IgD-negative memory B cell (primary cell): ENCODE measurements around the gene ADAMTSL1. TPM values are rescaled to one million over a fixed set of nuclear protein-coding genes. Genes with fewer than 3 reads are reported as not detected.
"Not testable (repeated sequence)": the region's sequence is repeated elsewhere in the genome, so short reads cannot be mapped to it uniquely, and the experiment has no call there.

Experiments used
- H3K27ac Mint-ChIP-seq, 3 donors: one replicate each; pipeline ENCODE4 v1.8.0; 2020 to 2022; ENCODE audit warnings: mild to moderate bottlenecking in 3 of 3, mixed read lengths in 3 of 3, moderate library complexity in 1 of 3
- H3K27me3 Mint-ChIP-seq: one replicate; pipeline ENCODE4 v1.8.0; 2021; ENCODE audit warnings: mixed read lengths
- H3K36me3 Mint-ChIP-seq: one replicate; pipeline ENCODE4 v1.8.0; 2020; ENCODE audit warnings: mild to moderate bottlenecking, mixed read lengths
- H3K4me1 Mint-ChIP-seq, 3 donors: one replicate each; pipeline ENCODE4 v1.8.0; 2020 to 2022; ENCODE audit warnings: mixed read lengths in 3 of 3, mild to moderate bottlenecking in 1 of 3
- H3K4me3 Mint-ChIP-seq, 4 donors: one replicate each; pipeline ENCODE4 v1.8.0; 2020 to 2022; ENCODE audit warnings: mild to moderate bottlenecking in 4 of 4, mixed read lengths in 4 of 4, moderate library complexity in 3 of 4
- H3K9me3 Mint-ChIP-seq, 3 donors: one replicate each; pipeline ENCODE4 v1.8.0; 2020 to 2021; ENCODE audit warnings: mixed read lengths in 3 of 3, mild to moderate bottlenecking in 1 of 3
- polyA plus RNA-seq: library from polyadenylated mRNA; unstranded; fragments of 300-500 nt; fragmentation: Illumina TruSeq; gene quantifications from one replicate; pipeline ENCODE4 v1.2.3, GENCODE V29; 2021

The ADAMTSL1 gene
- polyA plus RNA-seq, 1 donor from 2014 or later = not detected

DNA sequence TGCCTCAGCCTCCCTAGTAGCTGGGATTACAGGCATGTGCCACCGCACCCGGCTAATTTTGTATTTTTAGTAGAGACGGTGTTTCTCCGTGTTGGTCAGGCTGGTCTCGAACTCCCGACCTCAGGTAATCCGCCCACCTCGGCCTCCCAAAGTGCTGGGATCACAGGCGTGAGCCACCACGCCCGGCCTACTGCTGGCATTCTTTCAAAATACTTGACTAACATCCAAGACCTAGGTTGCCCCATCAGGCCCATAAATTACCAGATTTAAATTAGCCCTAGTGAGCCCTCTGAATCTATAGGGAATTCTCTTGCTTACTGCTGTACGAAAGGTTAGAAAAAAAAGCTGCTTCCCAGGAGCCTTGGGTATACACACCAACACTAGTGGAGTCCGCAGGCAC is 456.7 kb downstream of the ADAMTSL1 start:
- H3K27ac Mint-ChIP-seq, H3K27me3 Mint-ChIP-seq: not testable (repeated sequence)

DNA sequence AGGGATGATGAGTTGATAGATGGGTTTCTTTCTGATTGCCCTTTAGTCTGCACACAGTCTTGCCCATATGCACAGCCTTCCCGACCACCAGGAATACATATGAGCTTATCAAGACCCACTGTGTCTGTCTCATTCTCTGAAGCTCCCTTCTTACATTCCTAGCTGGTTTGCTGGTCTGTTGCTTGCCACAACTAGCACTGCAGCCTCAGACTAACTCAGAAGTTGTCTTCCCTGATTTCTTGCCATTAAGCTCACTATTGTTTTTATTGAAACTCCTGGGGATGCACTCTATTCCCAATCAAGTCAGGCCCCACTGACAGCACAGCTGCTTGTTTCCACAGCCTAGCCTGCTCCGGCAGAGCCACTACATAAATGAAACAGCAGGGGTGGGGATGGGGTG is 461.6 kb downstream of the ADAMTSL1 start:
- no peaks in the 10 kb centered on the region for H3K4me1 Mint-ChIP-seq
- H3K9me3 Mint-ChIP-seq = peaks cover 0 to 5% (median 0%) of the 10 kb centered on the region in 3 donors
- H3K36me3 Mint-ChIP-seq = no peaks in the 10 kb centered on the region
- H3K27ac Mint-ChIP-seq = no peak overlapping the region
- H3K27me3 Mint-ChIP-seq = peaks cover 1% of the 10 kb centered on the region
- no peak overlapping the region for H3K4me3 Mint-ChIP-seq

More for the DNA sequence above, 456.7 kb downstream of the ADAMTSL1 start:
- not testable (repeated sequence) for H3K36me3 Mint-ChIP-seq, H3K4me3 Mint-ChIP-seq, H3K4me1 Mint-ChIP-seq, H3K9me3 Mint-ChIP-seq

DNA sequence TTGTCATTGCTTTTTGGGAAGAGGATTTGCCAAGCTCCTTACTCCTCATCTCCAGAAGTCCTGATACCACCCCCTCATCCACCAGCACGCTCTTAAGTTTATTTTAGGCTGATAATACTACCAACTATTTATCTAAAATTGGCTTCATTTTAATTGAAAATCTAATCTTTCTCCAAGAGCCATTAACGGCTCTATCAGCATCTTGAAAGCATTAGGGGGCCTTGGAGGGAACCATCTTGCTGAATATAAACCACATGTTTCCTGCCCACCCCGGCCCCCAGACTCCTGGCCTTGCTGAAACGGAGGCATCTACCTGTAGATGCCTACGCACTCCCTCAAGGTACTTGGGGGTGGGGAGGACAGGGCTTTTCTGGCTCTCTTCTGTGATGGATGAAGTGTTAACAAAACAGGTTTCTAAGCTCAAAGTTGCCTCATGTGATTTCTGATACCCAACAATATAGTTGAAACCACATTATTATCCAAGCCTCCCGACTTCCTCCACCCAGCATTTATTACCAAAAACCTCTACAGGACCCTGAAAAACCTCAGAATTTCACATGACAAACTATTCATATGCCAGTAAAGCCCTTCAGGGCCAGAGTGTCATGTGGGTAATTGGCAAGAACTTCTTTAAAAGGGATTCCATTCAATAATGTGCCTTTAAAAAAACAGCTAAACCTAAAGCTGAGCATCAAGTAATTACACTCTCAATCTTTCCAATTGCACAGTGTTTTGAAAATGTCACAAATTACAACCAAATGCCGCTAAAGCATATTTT is 462.3 kb downstream of the ADAMTSL1 start:
- no peaks in the 10 kb centered on the region for H3K4me1 Mint-ChIP-seq
- no peak overlapping the region for H3K4me3 Mint-ChIP-seq
- H3K27ac Mint-ChIP-seq = no peak overlapping the region
- H3K27me3 Mint-ChIP-seq = peaks cover 1% of the 10 kb centered on the region
- peaks cover 0 to 5% (median 0%) of the 10 kb centered on the region in 3 donors for H3K9me3 Mint-ChIP-seq
- H3K36me3 Mint-ChIP-seq = no peaks in the 10 kb centered on the region

DNA sequence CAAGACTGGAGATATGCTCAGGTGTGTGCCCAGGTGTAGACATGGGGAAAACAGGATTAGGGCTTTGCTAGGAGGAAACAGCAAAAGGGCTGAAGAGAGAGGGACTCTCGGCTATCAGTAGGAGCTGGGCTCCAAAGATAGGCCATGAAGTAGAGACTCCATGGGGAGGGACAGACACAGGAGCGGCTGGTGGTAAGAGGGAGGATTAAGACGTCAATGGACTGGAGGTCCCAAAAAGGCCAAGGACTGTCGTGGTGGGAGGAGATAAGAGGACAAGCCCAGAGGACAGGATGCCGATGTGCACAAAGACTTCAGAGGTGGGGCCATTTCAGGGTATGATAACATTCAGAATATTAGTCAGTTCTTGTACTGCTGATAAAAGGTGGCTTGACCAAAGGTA is 466.0 kb downstream of the ADAMTSL1 start:
- Mint-ChIP-seq H3K4me1 (peaks cover 0 to under 1% (median 0%) of the 10 kb centered on the region in 3 donors), H3K27me3 (peaks cover 4% of the 10 kb centered on the region), H3K27ac (no peak overlapping the region), H3K4me3 (no peak overlapping the region), H3K9me3 (no peaks in the 10 kb centered on the region), H3K36me3 (no peaks in the 10 kb centered on the region)

DNA sequence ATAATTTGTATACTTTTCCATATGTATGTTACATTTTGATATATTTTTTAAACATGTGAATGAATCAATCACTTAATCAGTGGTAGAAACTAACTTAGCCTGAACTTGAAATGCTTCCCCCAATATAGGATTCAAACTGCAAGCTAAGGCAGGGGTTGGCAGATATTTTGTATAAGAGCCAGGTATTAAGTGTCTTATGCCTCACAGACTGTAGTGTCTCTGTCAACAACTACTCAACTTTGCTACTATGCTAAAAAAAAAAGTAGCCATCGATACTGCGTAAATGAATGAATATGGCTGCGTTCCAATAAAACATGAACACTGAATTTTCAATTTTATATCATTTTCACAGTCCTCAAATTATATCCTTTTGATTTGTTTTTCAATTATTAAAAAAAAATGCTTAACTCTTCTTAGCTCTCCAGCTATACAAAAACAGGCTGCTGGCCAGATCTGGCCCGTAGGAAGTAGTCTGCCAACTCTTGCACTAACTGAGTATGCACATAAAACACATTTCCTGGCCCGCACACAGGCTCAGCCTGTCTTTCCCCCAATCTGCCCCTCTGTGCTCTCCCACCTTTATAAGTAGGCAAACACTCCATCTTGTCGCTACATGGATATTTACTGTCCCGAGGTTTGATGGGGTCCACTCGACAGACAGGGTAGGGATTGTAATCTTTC is 467.2 kb downstream of the ADAMTSL1 start:
- H3K4me3 Mint-ChIP-seq = no peak overlapping the region
- H3K27ac Mint-ChIP-seq = no peak overlapping the region
- peaks cover 6% of the 10 kb centered on the region for H3K27me3 Mint-ChIP-seq
- no peaks in the 10 kb centered on the region for H3K36me3 Mint-ChIP-seq
- H3K9me3 Mint-ChIP-seq = no peaks in the 10 kb centered on the region
- H3K4me1 Mint-ChIP-seq = peaks cover 0 to 1% (median 0%) of the 10 kb centered on the region in 3 donors

DNA sequence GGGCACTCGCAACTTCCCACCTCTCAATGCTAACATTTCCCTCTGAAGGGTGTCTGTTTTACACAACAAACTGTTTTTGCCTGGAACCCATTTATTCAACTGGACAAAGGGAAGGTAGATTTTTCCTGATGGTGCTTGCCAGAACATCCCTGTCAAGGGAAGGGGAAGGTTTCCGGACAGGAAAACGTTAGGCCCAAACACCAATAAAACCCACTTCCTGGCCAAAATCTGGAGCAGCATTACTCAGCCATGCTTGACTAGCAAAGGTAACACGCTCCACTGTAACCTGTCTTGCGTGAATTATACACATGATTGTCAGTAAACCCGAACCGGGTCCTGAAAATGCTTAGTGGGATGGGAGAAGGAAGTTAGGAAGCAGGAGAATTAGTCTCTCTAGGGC is 468.8 kb downstream of the ADAMTSL1 start:
- Mint-ChIP-seq H3K4me3 (no peak overlapping the region), H3K27ac (no peak overlapping the region), H3K36me3 (no peaks in the 10 kb centered on the region), H3K9me3 (no peaks in the 10 kb centered on the region), H3K27me3 (peaks cover 5% of the 10 kb centered on the region), H3K4me1 (peaks cover 0 to 3% (median 0%) of the 10 kb centered on the region in 3 donors)

DNA sequence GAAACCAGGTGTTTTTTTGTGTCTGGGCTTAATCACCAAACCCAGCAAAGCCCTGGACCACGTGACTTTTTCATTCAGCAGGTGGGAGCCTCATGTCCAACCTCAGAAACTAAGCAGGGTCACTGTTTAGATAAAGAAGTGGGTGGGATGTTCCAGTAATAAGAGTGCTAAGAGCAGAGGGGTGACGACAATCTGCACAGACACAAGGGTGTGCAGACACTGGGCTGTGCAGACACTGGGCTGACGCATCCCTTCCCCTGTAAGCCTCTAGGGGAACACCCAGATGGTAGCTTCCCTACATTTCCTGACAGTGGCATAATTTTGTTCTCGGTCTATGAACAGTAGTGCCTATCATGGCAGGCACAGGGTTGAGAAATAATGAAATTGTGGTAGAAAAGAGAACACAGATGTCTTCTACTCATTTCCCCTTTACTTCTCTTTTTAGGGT is 474.0 kb downstream of the ADAMTSL1 start:
- peaks cover 0 to 3% (median 0%) of the 10 kb centered on the region in 3 donors for H3K4me1 Mint-ChIP-seq
- H3K27ac Mint-ChIP-seq = no peak overlapping the region
- no peaks in the 10 kb centered on the region for H3K36me3 Mint-ChIP-seq
- no peak overlapping the region for H3K4me3 Mint-ChIP-seq
- peaks cover 3% of the 10 kb centered on the region for H3K27me3 Mint-ChIP-seq
- H3K9me3 Mint-ChIP-seq = no peaks in the 10 kb centered on the region

DNA sequence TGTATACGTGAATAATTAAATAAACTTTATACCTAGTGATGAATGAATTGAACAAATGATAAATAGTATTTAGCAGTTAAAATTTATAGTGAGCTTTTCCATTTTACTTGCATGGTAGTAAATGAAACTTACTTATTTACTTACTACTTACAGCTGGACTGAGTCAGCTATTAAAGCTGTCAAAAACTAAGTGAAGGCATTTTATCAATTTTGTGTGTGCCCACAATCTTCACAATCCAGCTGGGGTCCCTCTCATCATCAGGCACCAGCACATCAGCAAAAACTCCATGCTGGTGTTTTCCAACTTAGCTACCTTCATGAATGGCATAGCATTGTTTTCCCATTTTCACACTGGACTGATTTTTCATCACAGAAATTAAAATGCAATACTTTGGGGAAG is 478.0 kb downstream of the ADAMTSL1 start:
- no peaks in the 10 kb centered on the region for H3K27me3 Mint-ChIP-seq
- H3K4me3 Mint-ChIP-seq = no peak overlapping the region
- H3K36me3 Mint-ChIP-seq = no peaks in the 10 kb centered on the region
- no peaks in the 10 kb centered on the region for H3K9me3 Mint-ChIP-seq
- no peaks in the 10 kb centered on the region for H3K4me1 Mint-ChIP-seq
- H3K27ac Mint-ChIP-seq = no peak overlapping the region

DNA sequence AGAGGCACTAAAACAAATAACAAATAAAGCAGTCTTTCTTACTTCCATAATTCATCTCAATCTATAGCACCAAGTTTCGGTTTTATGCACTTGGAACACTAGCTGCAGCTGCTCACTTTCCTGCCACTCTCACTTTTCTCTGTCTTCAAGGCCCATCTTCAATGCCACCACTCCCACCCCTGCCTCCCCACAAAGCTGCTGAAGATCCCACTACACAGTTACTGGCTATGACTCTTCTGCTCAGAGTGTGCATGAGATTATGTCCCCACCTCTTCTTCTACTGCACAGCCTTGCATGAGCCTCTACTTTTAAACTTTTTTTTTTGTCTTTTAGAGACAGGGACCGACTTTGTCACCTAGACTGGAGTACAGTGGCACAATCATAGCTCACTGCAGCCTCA is 481.7 kb downstream of the ADAMTSL1 start:
- H3K4me1 Mint-ChIP-seq = no peaks in the 10 kb centered on the region
- no peaks in the 10 kb centered on the region for H3K36me3 Mint-ChIP-seq
- no peaks in the 10 kb centered on the region for H3K27me3 Mint-ChIP-seq
- H3K9me3 Mint-ChIP-seq = peaks cover 0 to 2% (median 0%) of the 10 kb centered on the region in 3 donors
- no peak overlapping the region for H3K27ac Mint-ChIP-seq
- no peak overlapping the region for H3K4me3 Mint-ChIP-seq
